Karpas-422 (cell line): ENCODE data around the gene YWHAG. TPM values are rescaled to one million over a fixed set of nuclear protein-coding genes. Genes with fewer than 3 reads are reported as not detected.
"Not testable (repeated sequence)": the region's sequence is repeated elsewhere in the genome, so short reads cannot be mapped to it uniquely, and the experiment has no call there.

Source experiments
- DNase-seq: peaks from one replicate; pipeline ENCODE4 v3.0.0-alpha.2; 2015
- H2AFZ ChIP-seq: fragments of 200-600 bp; sonication (generic); 2 replicates; pipeline ENCODE4 v1.6.1; 2014; ENCODE audit warnings: antibody characterized with exemption, low read length, mixed read lengths
- H3K27ac ChIP-seq: fragments of 200-600 bp; sonication (generic); 2 replicates; pipeline ENCODE4 v1.5.1; 2014; ENCODE audit warnings: mild to moderate bottlenecking, low read length, moderate library complexity
- H3K27me3 ChIP-seq: fragments of 200-600 bp; sonication (generic); 2 replicates; pipeline ENCODE4 v1.6.1; 2014; ENCODE audit warnings: low read length, mixed read lengths
- H3K36me3 ChIP-seq: fragments of 200-600 bp; sonication (generic); 2 replicates; pipeline ENCODE4 v1.6.1; 2014; ENCODE audit warnings: low read length, mixed read lengths; ENCODE audit not compliant: insufficient read depth
- H3K4me1 ChIP-seq: fragments of 200-600 bp; sonication (generic); 2 replicates; pipeline ENCODE4 v1.6.1; 2014; ENCODE audit warnings: mild to moderate bottlenecking, low read length, mixed read lengths
- H3K4me2 ChIP-seq: fragments of 200-600 bp; sonication (generic); 2 replicates; pipeline ENCODE4 v1.6.1; 2014; ENCODE audit warnings: low read length, low read depth, mild to moderate bottlenecking; ENCODE audit not compliant: poor library complexity, severe bottlenecking
- H3K4me3 ChIP-seq: fragments of 200-600 bp; sonication (generic); 2 replicates; pipeline ENCODE4 v1.5.1; 2014; ENCODE audit warnings: mild to moderate bottlenecking, antibody characterized with exemption, low read length, mixed read lengths
- H3K79me2 ChIP-seq: fragments of 200-600 bp; sonication (generic); 2 replicates; pipeline ENCODE4 v1.6.1; 2014; ENCODE audit warnings: mild to moderate bottlenecking, low read length, mixed read lengths
- H3K9ac ChIP-seq: fragments of 200-600 bp; sonication (generic); 2 replicates; pipeline ENCODE4 v1.6.0; 2014; ENCODE audit warnings: low read length
- H3K9me2 ChIP-seq: fragments of 200-600 bp; sonication (generic), shearing (Covaris generic); replicated peaks from 2 replicates; pipeline ENCODE4 v1.6.0; 2014; ENCODE audit warnings: mild to moderate bottlenecking, low read length, moderate library complexity; ENCODE audit not compliant: insufficient read depth
- H3K9me3 ChIP-seq: fragments of 300-700, 200-600 bp; sonication (generic); 2 replicates; pipeline ENCODE4 v1.6.1; 2014; ENCODE audit warnings: low read length, mixed read lengths
- H4K20me1 ChIP-seq: fragments of 200-600 bp; sonication (generic); 2 replicates; pipeline ENCODE4 v1.6.1; 2014; ENCODE audit warnings: mild to moderate bottlenecking, antibody characterized with exemption, low read length, low read depth; ENCODE audit not compliant: insufficient read depth
- total RNA-seq: library from RNA; depleted of rRNA; stranded (reverse); fragments of >200 nt; shearing (Covaris generic); gene quantifications from 2 replicates; pipeline ENCODE4 v1.2.3, GENCODE V29; 2014; ENCODE audit warnings: low replicate concordance

YWHAG gene
- total RNA-seq, 1 experiment from 2014 or later = 64.1 TPM

DNA sequence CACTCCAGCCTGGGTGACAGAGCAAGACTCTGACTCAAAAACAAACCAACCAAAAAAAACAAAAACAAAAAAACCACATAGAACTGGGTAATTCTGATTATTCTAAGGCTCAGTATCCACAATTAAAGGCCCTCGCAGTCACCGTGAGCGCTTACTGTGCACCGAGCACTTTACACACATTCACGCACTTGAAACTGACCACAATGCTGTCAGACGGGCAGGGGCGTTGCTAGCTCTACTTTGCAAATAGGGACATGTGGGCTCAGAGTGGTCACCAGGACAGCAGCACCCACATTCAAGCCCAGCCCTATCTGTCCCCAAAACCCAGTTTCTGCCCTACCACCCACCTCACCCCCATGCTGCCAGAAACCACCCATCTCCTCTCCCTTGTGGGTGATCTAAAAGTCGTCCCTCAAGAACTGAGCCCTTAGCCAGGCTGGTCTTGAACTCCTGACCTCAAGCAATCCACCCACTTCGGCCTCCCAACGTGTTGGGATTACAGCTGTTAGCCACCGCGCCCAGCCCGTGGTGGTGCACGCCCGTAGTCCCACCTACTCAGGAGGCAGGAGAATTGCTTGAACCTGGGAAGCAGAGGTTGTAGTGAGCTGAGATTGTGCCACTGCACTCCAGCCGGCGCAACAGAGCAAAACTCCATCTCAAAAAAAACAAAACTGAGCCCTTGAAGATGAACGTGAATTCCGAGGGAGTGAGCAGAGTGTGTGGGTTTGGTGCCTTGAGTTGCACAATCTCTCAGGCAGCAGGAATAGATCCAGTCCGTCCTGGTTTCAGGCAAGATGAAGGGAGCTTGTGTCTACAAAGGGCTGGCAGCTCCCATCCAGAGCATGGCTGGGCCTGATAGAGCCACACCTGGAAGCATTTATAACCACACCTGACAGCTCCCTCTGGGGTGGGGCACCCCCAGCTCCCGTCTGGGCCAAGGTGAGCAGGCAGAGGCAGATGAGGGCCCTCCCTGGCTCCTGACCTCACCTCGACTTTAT, 61.7 kb downstream of the YWHAG start:
- Histone ChIP-seq H3K27me3 (no peaks in the 10 kb centered on the region), H3K4me3 (no peak overlapping the region), H3K9me3 (no peaks in the 10 kb centered on the region), H4K20me1 (no peaks in the 10 kb centered on the region), H2AFZ (no peak overlapping the region), H3K4me1 (peaks cover 7% of the 10 kb centered on the region), H3K79me2 (no peaks in the 10 kb centered on the region), H3K27ac (no peak overlapping the region), H3K9ac (no peak overlapping the region), H3K36me3 (no peaks in the 10 kb centered on the region), H3K4me2 (no peak overlapping the region), H3K9me2 (no peaks in the 10 kb centered on the region)
- DNase-seq = no peak

- Histone ChIP-seq H3K27me3 (no peaks in the 10 kb centered on the region), H3K4me1 (peaks cover 7% of the 10 kb centered on the region), H3K27ac (no peak overlapping the region), H3K9me3 (no peaks in the 10 kb centered on the region), H4K20me1 (no peaks in the 10 kb centered on the region), H3K9ac (0 out of 2 replicates have a peak overlapping the region, but pooled peaks have one; percentile 13), H3K79me2 (no peaks in the 10 kb centered on the region), H3K4me2 (peak overlapping the region; percentile 38), H3K36me3 (no peaks in the 10 kb centered on the region), H2AFZ (no peak overlapping the region), H3K4me3 (no peak overlapping the region), H3K9me2 (no peaks in the 10 kb centered on the region)
- peak; percentile 89 for DNase-seq
Measured at GRCh38 chr7:76294344-76295024, 64.3 kb downstream of the YWHAG start.

DNA sequence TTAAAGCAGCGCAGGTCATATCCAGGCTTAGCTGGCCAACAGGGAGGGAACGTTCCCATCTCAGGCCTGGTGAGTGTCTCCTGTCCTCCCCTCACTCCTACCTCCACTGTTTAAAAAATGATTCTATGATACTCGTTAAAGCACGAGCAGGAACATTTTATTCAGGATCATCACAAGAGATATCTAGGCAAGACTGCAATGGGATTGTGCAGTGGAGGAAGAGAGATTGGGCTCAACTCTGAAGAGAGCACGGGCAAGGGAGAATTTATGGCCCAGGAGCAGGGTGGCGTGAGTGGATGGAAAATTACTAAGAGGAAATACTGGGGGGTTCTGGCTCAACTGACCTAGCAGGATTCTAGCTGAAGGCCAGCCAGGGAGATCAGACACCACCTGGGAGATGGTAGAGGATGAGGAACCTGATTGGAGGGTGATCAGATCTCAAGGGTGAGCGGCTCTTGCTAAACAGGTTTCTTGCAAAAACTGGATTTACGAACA, 65.3 kb downstream of the YWHAG start:
- Histone ChIP-seq H3K4me2 (no peak overlapping the region), H3K9ac (no peak overlapping the region)

DNA sequence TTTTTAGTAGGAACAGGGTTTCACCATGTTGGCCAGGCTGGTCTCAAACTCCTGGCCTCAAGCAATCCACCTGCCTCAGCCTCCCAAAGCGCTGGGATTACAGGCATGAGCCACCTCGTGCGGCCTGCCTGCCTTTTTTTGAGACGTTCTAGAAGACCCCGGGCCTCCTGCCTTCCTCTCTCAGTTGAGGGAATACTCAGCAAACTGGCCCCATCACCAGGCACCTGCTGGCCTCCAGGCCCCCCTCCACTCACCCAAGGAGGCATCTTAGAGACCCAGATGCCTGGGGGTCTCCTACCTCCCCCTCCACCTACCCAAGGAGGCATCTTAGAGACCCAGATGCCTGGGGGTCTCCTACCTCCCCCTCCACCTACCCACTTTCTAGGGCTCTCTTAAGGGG, 65.9 kb downstream of the YWHAG start:
- H3K4me2 ChIP-seq = not testable (repeated sequence)

More for the DNA sequence above, 65.3 kb downstream of the YWHAG start:
- Histone ChIP-seq H3K27me3 (no peaks in the 10 kb centered on the region), H3K27ac (no peak overlapping the region), H3K9me3 (no peaks in the 10 kb centered on the region), H3K36me3 (no peaks in the 10 kb centered on the region), H3K9me2 (no peaks in the 10 kb centered on the region), H2AFZ (no peak overlapping the region), H3K4me1 (peaks cover 7% of the 10 kb centered on the region), H3K79me2 (no peaks in the 10 kb centered on the region), H4K20me1 (no peaks in the 10 kb centered on the region), H3K4me3 (no peak overlapping the region)
- DNase-seq = no peak

DNA sequence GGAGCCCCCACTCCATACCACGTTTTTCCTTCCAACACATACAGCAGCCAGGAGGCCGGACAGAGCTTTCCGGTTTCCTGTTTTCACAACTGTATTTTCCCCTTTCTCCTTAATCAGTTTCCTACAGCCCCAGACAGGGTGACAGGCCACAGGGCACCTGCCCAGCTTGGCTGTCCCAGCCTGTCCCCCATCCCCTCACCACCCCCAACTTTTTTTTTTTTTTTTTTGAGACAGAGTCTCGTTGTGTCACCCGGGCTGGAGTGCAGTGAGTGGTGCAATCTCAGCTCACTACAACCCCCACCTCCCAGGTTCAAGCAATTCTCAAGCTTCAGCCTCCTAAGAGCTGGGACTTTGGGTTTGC, 66.6 kb downstream of the YWHAG start:
- no peak overlapping the region for H3K4me2 ChIP-seq
- no peak overlapping the region for H3K4me3 ChIP-seq
- H2AFZ ChIP-seq = no peak overlapping the region
- H3K9me3 ChIP-seq = no peaks in the 10 kb centered on the region
- no peaks in the 10 kb centered on the region for H3K27me3 ChIP-seq
- no peak overlapping the region for H3K27ac ChIP-seq
- no peak overlapping the region for H3K9ac ChIP-seq
- no peaks in the 10 kb centered on the region for H3K79me2 ChIP-seq
- H3K4me1 ChIP-seq = peaks cover 7% of the 10 kb centered on the region
- H4K20me1 ChIP-seq = no peaks in the 10 kb centered on the region
- H3K9me2 ChIP-seq = no peaks in the 10 kb centered on the region
- H3K36me3 ChIP-seq = no peaks in the 10 kb centered on the region
- DNase-seq = no peak

More for the DNA sequence above, 65.9 kb downstream of the YWHAG start:
- H3K36me3 ChIP-seq, H3K4me1 ChIP-seq, H3K9me2 ChIP-seq, H3K4me3 ChIP-seq, H2AFZ ChIP-seq, H3K9me3 ChIP-seq, H3K27me3 ChIP-seq, H3K9ac ChIP-seq, H4K20me1 ChIP-seq, H3K27ac ChIP-seq, H3K79me2 ChIP-seq, DNase-seq: not testable (repeated sequence)

DNA sequence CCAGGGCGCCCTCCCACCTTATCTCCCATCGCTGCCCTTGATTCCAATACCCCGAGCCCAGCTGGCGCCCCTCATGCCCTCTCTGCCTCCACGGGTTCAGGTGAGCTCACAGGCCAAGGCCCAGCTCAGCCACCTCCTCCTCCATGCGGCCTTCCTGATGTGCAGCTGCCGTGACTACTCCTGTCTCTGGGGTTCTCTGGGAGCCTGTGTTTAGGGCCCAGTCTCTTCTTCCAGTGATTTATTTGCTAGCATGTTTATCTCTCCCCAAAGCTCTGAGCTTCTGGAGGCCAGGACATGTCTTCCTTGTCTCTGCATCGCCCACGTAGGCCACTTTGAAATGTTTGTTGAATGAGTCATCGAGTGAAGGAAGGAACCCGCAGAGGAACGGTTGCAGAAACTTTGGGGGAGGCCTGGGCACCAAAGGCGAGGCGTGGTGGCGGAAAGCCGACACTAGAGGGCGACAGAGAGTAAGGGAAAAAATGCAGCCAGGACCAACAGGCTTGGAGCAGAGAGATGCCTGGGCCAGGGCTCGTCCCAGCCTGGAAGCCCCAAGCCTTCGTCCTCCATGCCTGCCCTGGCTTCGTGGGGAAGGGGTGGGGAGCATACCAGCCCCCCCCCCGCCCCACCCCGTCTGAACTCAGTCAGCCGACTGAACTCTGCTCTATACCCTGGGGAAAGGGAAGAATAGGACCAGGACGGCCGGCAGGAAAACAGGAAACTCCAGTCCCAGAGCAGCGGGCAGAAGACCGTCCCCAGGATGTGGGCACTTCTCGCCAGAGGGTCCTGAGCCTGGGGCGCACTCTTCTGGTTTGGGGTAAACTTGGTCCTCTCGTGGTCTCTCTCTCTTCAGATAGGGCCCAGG, 67.2 kb downstream of the YWHAG start:
- no peaks in the 10 kb centered on the region for H4K20me1 ChIP-seq
- peak; percentile 89 for DNase-seq
- H3K27ac ChIP-seq = no peak overlapping the region
- H3K4me3 ChIP-seq = no peak overlapping the region
- H3K79me2 ChIP-seq = no peaks in the 10 kb centered on the region
- H3K9me3 ChIP-seq = no peaks in the 10 kb centered on the region
- no peaks in the 10 kb centered on the region for H3K36me3 ChIP-seq
- H3K27me3 ChIP-seq = no peaks in the 10 kb centered on the region
- H3K9me2 ChIP-seq = no peaks in the 10 kb centered on the region
- H2AFZ ChIP-seq = no peak overlapping the region
- peaks cover 7% of the 10 kb centered on the region for H3K4me1 ChIP-seq
- no peak overlapping the region for H3K4me2 ChIP-seq
- no peak overlapping the region for H3K9ac ChIP-seq

- not testable (repeated sequence) for H3K27me3 ChIP-seq, H3K9ac ChIP-seq
Measured at GRCh38 chr7:76290847-76291350, 67.9 kb downstream of the YWHAG start.

More at GRCh38 chr7:76290847-76291350, 67.9 kb downstream of the YWHAG start:
- not testable (repeated sequence) for H2AFZ ChIP-seq, H3K79me2 ChIP-seq, DNase-seq, H3K9me2 ChIP-seq, H3K36me3 ChIP-seq, H3K4me1 ChIP-seq, H3K9me3 ChIP-seq, H3K4me2 ChIP-seq, H3K27ac ChIP-seq, H3K4me3 ChIP-seq, H4K20me1 ChIP-seq
